Fibroblast of skin of scalp (primary cell): ENCODE results near the gene RPL11. TPM values are rescaled to one million over a fixed set of nuclear protein-coding genes. Genes with fewer than 3 reads are reported as not detected.
"Not testable (repeated sequence)": the region's sequence is repeated elsewhere in the genome, so short reads cannot be mapped to it uniquely, and the experiment has no call there.

Source experiments
- DNase-seq: peaks from one replicate; pipeline ENCODE4 v3.0.0-alpha.2; 2013
- polyA plus RNA-seq, 2 experiments: library from polyadenylated mRNA; unstranded; fragments of 120-200 nt; gene quantifications; one replicate each; pipeline ENCODE4 v1.2.1, GENCODE V29; 2013; ENCODE audit not compliant: insufficient read length in 2 of 2

The RPL11 gene
- polyA plus RNA-seq (2013, experiment 1 of 2; ENCODE audit: insufficient read length) = 1,760 TPM
- 1,748 TPM for polyA plus RNA-seq (2013, experiment 2 of 2; ENCODE audit: insufficient read length)

- DNase-seq = peak; percentile 97
Measured at GRCh38 chr1:23691499-23692307, at the start of gene RPL11. Gene RPL11, plus strand, starts transcription at chr1:23691806. Its CDS starts 18 bp downstream, at chr1:23691824.

DNA sequence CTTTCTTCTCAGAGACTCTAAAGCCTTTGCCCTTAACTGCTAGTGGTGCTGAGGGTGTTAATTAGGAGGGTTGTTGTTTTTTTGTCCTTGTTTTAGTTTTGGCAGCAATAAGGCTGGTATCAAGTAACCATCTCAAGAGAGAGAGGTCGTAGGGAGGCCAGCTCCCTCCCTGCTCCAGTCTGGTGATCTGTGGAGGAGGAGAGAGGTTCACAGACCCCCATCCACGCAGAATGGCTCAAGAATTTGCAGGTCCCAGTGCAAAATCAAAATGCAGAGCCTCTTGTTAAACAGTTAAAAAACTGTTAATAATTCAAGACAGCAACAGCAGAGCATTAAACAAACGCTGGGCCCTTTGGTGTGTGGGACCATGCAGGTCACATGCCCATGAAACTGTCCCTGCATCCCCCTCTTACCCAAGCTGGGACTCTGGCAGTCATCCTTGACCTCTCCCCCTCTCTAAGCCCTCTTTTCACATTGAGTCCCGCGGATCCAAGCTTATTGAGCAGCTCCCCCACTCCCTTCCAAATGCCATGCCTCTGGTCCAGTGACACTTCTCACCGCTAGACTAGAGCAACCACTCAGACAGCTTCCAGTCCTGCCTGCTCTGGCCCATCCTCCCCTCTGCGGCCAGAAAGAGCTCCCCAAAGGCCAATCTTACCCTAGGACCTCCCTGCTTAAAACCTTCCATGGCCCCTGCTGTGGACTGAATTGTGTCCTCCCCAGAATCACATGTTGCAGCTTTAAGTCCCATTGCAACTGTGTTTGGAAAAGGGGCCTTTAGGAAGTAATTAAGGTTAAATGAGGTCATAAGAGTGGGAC, 47.7 kb upstream of the RPL11 start:
- DNase-seq = no peak

DNA sequence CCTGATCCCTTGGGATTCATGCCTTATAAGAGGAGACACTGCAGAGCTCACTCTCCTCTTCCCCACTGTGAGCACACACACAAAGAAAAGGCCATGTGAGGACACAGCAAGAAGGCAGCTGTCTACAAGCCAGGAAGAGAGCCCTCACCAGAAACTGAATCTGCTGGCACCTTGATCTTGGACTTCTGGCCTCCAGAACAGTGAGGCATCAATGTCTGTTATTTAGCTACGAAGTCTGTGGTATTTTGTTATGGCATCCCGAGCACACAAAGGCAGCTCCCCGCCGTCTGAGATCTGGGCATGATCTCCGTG, 47.1 kb upstream of the RPL11 start:
- no peak for DNase-seq

DNA sequence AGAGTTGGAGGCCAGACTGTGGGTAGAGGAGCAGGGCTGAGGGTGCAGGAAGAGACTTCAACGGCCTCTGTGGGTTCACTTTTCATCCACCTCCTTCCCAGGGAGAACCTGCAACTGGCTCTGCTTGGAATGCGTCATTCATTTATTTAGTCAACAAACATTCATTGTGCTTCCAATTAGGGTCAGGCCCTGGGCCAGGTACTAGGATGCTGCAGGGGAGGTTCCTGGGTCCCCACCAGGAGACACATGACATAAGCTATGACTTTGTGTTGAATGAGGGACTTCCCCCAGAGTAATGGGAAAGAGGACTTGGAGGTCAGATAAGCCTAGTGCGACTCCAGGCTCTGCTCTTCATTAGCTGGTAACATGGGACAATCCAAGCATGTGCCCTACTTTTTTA, 46.3 kb upstream of the RPL11 start:
- no peak for DNase-seq

DNA sequence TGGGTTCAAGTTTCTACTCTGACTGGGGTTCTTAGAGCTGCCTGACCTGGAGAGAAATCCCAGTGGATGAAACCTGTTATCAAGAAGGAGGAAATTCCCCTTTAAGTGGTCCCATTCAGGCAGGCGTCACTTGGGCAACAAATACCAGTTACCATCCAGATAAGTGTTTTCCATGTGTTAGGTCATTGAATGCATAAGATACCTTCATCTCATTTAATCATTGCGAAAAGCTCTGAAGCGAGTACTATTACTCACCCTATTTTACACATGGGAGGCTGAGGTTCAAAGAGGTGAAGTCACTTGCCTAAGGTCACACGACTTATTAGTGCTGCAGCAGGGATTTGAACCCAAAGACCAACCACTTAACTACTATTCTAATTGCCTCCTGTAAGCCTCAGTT, 45.5 kb upstream of the RPL11 start:
- no peak for DNase-seq

DNA sequence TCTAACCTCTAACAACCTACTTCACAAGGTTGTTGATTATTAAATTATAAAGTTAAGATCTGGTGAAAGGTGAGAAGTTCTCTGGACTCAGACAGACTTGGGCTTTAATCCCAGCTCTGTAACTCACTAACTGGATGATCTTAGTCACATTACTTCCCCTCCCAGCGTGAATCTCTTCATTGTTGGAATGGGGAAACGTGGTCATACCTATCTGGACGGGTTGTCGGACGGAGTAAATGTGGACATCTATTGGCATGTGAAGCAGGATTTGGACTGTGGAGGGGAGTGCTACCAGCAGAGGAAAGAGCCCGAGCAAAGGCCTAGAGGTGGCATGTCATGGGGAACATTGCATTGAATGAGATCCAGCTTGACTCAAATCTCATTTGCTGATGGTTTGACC, 45.1 kb upstream of the RPL11 start:
- no peak for DNase-seq

GRCh38 chr1:23648576-23648975, 43.0 kb upstream of the RPL11 start:
- no peak for DNase-seq

- not testable (repeated sequence) for DNase-seq
Measured at GRCh38 chr1:23649157-23649556, 42.4 kb upstream of the RPL11 start.

DNA sequence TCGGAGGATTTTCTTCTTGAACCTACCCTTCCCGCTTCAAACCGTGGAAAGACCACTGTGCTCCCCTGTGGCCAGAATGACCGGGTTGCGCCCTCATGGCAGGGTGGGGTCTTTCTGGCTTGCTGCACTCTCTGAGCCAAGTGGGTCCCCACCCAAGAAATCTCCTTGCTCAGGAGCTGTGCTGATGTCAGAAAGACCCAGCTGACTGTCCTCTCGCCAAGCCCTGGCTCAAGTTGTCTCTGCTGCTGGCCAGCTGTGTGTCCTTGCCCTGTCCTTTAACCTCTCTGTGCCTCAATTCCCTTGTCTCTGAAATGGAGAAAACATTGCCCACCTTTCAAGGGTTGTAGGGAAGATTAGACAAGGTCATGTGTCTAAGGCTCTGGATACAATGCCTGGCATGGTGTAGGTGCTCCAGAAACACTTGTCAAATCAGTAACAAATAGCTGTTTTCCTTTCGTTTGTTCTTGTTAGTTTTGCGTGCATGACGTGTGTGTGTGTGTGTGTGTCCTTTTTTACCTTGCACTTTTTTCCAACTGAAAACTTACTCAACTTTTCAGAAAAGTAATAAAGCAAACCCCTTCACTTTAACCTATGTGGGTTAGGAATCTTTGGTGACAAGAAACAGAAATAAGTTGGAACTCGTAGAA, 41.1 kb upstream of the RPL11 start:
- no peak for DNase-seq

- DNase-seq = no peak
Measured at GRCh38 chr1:23651069-23651808, 40.4 kb upstream of the RPL11 start.

DNA sequence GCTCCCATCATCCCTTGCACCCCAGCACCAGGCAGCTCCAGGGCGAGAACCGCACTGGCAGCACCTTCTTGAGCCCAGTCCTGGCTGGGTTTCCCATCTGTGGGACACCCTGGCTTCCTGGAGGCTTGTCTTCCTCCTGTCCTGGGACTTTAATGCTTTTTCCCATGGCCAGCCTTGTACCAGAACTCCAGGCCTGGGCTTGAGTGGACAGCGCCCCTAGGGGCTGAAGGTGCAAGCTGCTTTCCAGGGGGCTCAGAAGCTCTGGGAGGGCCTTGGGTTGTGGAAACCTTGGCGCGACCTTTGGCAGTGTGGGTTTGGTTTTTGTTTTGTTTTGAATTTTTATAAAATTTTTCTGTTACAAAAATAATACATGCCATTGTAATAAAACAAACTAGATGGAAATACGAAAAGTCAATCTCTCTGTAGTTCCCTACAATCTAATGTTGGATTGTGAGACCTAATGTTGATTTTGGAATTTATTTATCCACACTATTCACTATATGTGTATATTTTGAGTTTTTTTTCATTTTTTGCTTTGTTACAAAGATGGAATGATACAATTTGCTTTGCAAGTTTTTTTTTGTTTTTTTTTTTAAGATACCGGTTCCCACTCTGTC, 33.8 kb upstream of the RPL11 start:
- peak; percentile 56 for DNase-seq

- no peak for DNase-seq
Measured at GRCh38 chr1:23660671-23661070, 30.9 kb upstream of the RPL11 start.

GRCh38 chr1:23661887-23662286, 29.7 kb upstream of the RPL11 start:
- DNase-seq = no peak

DNA sequence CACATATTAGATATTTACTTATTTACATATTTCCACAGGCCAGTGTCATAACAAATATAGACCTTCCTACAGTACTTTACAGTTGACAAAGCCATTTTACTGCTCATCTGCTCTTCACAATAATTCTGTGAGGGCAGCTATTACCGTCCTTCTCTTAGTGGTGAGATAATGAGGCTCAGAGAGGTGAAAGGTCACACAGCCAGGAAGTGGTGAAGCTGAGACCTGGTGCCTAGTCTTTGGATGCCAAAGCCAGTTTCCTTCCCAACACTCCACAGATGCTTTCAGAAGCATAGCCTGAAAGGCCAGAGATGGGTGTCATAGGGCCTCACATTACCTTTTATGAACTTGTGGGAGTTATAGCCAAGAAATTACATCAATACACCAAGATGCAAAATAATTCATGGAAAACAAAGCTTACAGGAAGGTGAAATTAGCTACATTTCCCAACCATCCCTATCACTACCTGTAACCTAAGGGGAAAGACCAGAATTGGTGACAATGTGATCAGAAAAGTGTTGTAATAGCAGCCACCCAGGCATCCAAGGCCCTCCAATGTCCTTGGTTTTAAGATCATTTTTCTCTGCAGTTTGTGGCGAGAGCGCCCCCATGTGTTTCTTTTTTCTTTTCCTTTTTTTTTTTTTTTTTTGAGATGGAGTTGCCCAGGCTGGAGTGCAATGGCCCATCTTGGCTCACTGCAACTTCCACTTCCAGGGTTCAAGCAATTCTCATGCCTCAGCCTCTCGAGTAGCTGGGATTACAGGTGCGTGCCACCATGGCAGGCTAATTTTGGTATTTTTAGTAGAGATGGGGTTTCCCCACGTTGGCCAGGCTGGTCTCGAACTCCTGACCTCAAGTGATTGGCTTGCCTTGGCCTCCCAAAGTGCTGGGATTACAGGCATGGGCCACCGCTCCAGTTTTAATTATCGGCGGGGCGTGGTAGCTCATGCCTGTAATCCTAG, 26.5 kb upstream of the RPL11 start:
- peak; percentile 48 for DNase-seq

GRCh38 chr1:23667411-23667810, 24.2 kb upstream of the RPL11 start:
- DNase-seq = no peak

- no peak for DNase-seq
Measured at GRCh38 chr1:23670709-23671108, 20.9 kb upstream of the RPL11 start.

- DNase-seq = peak; percentile 57
Measured at GRCh38 chr1:23673086-23673813, 18.4 kb upstream of the RPL11 start.

DNA sequence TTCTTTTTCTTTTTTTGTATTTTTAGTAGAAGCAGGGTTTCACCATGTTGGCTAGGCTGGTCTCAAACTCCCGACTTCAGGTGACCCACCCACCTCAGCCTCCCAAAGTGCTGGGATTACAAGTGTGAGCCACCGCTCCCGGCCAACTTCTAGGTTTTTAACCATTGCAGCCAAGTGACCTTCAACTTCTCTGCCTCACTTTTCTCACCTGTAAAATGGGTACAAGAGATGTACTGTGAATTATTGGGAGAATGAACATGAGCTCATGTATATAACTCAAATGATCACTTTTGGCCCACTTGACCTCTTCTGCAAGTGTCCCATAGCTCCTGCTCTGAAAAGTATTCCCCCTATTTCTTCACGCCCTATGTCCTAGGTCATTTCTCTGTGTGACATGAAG, 11.8 kb upstream of the RPL11 start:
- DNase-seq = no peak

GRCh38 chr1:23682946-23683345, 8.7 kb upstream of the RPL11 start:
- no peak for DNase-seq

GRCh38 chr1:23684415-23684814, 7.2 kb upstream of the RPL11 start:
- DNase-seq = no peak
